Measurements from ENCODE around the gene PPP1R27.

GRCh38 chr17:81828656-81829055 lies 6.2 kb downstream of the PPP1R27 start:
- TF ChIP-seq CTCF (conservative IDR thresholded peaks at IDR 0.05 in 1 of 2, IDR thresholded peaks at IDR 0.05 in 1 of 2; ENCODE audit: low read depth in 1 of 2, low read length in 2 of 2) (no peak), EZH2 (IDR thresholded peaks at IDR 0.05; ENCODE audit: low read length, missing control alignments) (no peak)
